Subcutaneous adipose tissue (tissue), 4 donors: Measurements from ENCODE around the gene MNT. TPM values are rescaled to one million over a fixed set of nuclear protein-coding genes. Genes with fewer than 3 reads are reported as not detected.

ENCODE experiments used
- CTCF ChIP-seq: fragments of 450-650 bp; IDR thresholded peaks from one replicate; pipeline ENCODE4 v1.5.1; 2016; ENCODE audit warnings: low read depth, mild to moderate bottlenecking, control low read depth, antibody characterized with exemption, moderate library complexity
- total RNA-seq, 4 donors: library from RNA; depleted of rRNA; stranded (reverse); fragments of >200 nt; gene quantifications; one replicate each; pipeline ENCODE4 v1.1.0, GENCODE V29; 2016

MNT gene
- total RNA-seq, 4 donors from 2014 or later, result 7.0 to 10.8 (median 9.8) TPM

GRCh38 chr17:2380950-2381649, 19.8 kb downstream of the MNT start:
- no peak for TF ChIP-seq CTCF

GRCh38 chr17:2380226-2380922, 20.5 kb downstream of the MNT start:
- no peak for TF ChIP-seq CTCF

GRCh38 chr17:2379489-2380225, 21.2 kb downstream of the MNT start:
- no peak for TF ChIP-seq CTCF

- TF ChIP-seq CTCF, result no peak
Observed at GRCh38 chr17:2378905-2379304, 22.0 kb downstream of the MNT start.

- no peak for TF ChIP-seq CTCF
Observed at GRCh38 chr17:2377659-2378058, 23.2 kb downstream of the MNT start.

GRCh38 chr17:2376107-2376506, 24.8 kb downstream of the MNT start:
- no peak for TF ChIP-seq CTCF

- no peak for TF ChIP-seq CTCF
Observed at GRCh38 chr17:2375406-2375805, 25.5 kb downstream of the MNT start.
